GM21619 (cell line): ENCODE results near the gene NACAD.
"Not testable (repeated sequence)": the region's sequence is repeated elsewhere in the genome, so short reads cannot be mapped to it uniquely, and the experiment has no call there.

Source experiments
- ATAC-seq: cut with Tn5 transposase; IDR thresholded peaks from one replicate; pipeline ENCODE4 v1.9.1; 2021; ENCODE audit not compliant: unreplicated experiment

The NACAD gene

GRCh38 chr7:45061352-45061751 lies 27.4 kb downstream of the NACAD start:
- ATAC-seq: no peak

DNA sequence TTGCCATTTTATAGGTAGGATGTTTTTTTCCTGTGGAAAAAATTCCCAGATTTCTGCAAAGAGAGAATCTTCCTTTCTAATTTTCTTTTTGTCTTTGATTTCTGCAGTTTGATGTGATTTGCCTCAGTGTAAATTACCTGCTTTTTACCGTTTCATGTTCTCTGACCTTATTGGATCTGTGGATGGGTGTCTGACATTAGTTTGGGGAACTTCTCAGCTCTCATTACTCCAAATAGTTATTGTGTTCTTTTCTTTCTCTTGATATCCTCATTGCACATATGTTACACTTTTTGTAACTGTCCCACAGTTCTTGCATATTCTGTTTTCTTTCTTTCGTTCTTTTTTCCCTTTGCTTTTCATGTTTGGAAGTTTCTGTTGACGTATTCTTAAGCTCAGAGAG lies 28.5 kb downstream of the NACAD start:
- ATAC-seq: no peak

GRCh38 chr7:45057878-45058277 lies 30.9 kb downstream of the NACAD start:
- ATAC-seq: no peak

- no peak for ATAC-seq
Measured at GRCh38 chr7:45055594-45056219, 33.1 kb downstream of the NACAD start.

DNA sequence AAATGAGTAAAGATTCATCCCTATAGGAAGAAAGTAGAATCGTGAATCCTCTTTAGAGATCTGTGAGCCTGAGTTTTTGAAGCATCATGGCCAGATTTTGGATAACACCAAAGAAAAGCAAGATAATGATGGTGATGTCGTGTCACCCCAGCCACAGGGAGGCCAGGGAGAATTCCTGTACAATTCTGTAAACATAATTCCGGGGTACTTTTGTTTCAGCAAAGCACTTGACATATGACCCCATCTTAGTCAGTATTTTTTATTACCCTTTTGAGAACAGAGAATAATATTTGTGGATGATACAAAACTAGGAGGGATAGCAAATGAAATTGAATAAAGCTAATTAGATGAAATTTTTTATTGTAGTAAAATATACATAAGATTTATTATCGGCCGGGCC lies 33.8 kb downstream of the NACAD start:
- ATAC-seq: no peak

DNA sequence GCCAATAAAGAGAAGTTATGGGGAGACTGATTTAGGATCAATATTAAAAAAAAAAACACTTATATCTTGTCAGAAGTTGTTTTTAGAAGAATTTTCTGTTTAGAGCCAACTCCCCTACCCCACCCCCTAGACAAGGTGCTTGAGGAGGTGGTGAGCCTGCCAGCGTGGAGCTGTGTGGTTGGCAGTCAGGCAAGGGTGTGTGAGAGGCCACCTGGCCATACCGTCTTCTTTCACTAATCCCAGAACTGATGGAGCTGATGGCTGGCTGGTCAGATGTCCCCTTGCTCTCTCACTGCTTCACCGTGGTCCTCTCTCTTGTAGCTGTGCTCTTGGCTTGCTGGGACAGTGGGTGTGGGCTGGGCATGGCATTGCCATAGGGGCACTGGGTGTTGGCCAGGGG lies 34.3 kb downstream of the NACAD start:
- no peak for ATAC-seq

DNA sequence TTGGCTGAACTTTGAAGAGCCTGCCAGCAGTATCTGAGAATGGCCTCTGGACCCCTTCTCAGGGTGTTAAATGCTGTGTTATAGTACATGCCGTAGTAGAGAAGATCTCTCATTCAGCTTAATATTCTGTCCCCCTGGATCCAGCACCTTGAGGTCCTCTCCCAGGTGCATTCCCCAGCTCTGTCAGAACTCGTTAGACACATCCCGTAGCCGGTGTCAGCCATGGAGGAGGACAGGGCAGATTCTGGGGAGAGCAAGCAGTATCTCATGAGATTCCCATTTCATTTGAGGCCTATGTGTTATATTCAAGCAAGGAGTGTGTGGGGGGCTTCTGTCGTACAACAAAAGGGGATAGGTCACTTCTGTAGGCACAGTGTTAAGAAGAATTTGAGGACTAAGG lies 34.8 kb downstream of the NACAD start:
- ATAC-seq: no peak

- ATAC-seq: no peak
Measured at GRCh38 chr7:45053401-45053800, 35.4 kb downstream of the NACAD start.

GRCh38 chr7:45052011-45052410 lies 36.8 kb downstream of the NACAD start:
- ATAC-seq: no peak

GRCh38 chr7:45050198-45050597 lies 38.6 kb downstream of the NACAD start:
- ATAC-seq: no peak

GRCh38 chr7:45048748-45049147 lies 40.0 kb downstream of the NACAD start:
- no peak for ATAC-seq

DNA sequence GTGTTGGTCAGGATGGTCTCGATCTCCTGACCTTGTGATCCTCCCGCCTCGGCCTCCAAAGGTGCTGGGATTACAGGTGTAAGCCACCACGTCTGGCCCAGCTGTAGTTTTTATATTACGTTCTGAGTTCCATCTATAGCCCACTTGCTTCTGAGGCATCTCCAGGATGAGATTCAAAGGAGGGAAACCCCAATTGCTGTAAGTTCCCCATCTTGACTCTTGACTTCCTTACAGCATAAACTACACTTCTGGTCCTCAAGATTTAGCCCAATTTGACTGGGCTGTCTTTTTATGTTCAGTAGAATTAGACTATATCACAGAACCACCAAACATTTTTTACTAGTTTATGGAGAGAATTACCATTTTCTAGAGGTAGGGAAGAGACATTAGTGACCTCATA lies 44.4 kb downstream of the NACAD start:
- no peak for ATAC-seq

GRCh38 chr7:45039106-45039505 lies 49.7 kb downstream of the NACAD start:
- ATAC-seq: no peak

GRCh38 chr7:45037876-45038275 lies 50.9 kb downstream of the NACAD start:
- no peak for ATAC-seq

- ATAC-seq: no peak
Measured at GRCh38 chr7:45036796-45037195, 52.0 kb downstream of the NACAD start.

GRCh38 chr7:45036317-45036716 lies 52.5 kb downstream of the NACAD start:
- ATAC-seq: no peak

- ATAC-seq: no peak
Measured at GRCh38 chr7:45035893-45036292, 52.9 kb downstream of the NACAD start.

- no peak for ATAC-seq
Measured at GRCh38 chr7:45035371-45035770, 53.4 kb downstream of the NACAD start.

DNA sequence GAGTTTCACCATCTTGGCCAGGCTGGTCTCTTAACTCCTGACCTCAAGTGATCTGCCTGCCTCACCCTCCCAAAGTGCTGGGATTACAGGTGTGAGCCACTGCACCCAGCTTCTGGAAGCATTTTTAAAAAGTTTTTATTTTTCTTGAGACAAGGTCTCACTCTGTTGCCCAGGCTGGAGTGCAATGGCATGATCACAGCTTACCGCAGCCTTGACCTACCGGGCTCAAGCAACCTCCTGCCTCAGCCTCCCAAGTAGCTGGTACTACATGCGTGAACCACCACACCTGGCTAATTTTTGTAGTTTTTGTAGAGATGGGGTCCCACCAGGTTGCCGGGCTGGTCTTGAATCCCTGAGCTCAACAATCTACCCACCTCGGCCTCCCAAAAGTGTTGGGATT lies 54.1 kb downstream of the NACAD start:
- ATAC-seq: not testable (repeated sequence)

- no peak for ATAC-seq
Measured at GRCh38 chr7:45033931-45034290, 54.9 kb downstream of the NACAD start.

GRCh38 chr7:45033261-45033930 lies 55.4 kb downstream of the NACAD start:
- no peak for ATAC-seq

DNA sequence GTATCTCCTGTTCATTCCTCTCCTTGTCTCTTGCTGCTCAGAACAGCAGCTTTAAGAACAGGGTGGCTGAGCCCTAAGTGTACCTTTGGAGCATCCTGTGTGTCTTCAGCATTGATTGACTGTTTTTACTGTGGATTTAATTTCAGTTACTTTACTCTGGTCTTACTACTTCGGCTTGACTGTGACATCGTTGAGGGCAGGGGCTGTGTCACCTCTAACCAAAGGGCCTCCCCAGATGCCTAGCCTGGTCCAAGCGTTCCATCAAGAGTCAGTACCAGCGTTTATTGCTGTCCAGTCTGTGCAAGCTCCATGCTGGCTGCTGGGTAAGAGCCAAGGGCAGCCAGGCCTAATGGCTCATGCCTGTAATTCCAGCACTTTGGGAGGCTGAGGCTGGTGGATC lies 56.3 kb downstream of the NACAD start:
- ATAC-seq: no peak

DNA sequence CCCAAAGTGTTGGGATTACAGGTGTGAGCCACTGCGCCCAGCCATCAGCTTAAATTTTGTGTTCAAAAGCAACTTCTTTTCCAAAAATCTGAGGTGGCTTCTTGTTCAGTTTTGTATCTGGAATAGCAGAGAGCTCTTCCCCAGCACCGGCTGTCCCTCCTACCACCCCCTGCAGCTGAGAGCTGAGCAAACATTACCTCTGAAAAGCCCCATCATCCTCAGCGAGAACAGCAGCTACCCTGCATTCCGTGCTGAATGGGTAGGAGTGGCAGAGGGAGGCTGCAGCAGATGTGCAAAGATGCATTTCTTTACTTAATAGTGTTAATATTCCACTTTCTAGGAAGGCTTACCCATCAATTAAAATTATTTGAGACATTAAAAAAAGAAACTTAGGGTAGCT lies 56.9 kb downstream of the NACAD start:
- ATAC-seq: no peak
